B cell (primary cell): ENCODE data around the gene TMED7. TPM values are rescaled to one million over a fixed set of nuclear protein-coding genes. Genes with fewer than 3 reads are reported as not detected.
A peak's percentile ranks its signal among the peaks of the same experiment; 100 is the strongest.

Source experiments
- ATAC-seq: fragments of 200-7000 bp; cut with Tn5 transposase; one replicate; pipeline ENCODE4 v1.10.0; 2021; ENCODE audit warnings: low read depth, mild to moderate bottlenecking, moderate number of reproducible peaks, moderate library complexity
- CTCF ChIA-PET: fragments of 350-600 bp; sonication (Branson Sonifier 250); formaldehyde crosslinking; loops from one replicate; lab custom pipeline; 2021; ENCODE audit warnings: antibody characterized with exemption, inconsistent platforms; lab: Charles Lee
- POLR2A ChIA-PET: fragments of 350-600 bp; sonication (Branson Sonifier 250); formaldehyde crosslinking; loops from one replicate; lab custom pipeline; 2021; ENCODE audit warnings: antibody characterized with exemption; lab: Charles Lee
- DNase-seq: peaks from one replicate; pipeline ENCODE4 v3.0.0; 2013
- H2AFZ ChIP-seq: 2 replicates; pipeline ENCODE4 v1.6.1; 2012; ENCODE audit warnings: mild to moderate bottlenecking, low read depth, low read length; ENCODE audit not compliant: insufficient read depth, poor library complexity, severe bottlenecking
- H3K27ac ChIP-seq, 2 donors: 1 replicate in 1 of 2; 2 replicates in 1 of 2; pipeline ENCODE4 v1.5.1; 2012 to 2013; ENCODE audit warnings: low read length in 2 of 2, mild to moderate bottlenecking in 2 of 2, moderate library complexity in 1 of 2
- H3K27me3 ChIP-seq, 4 experiments: fragments of 200-600 bp in 1 of 4; sonication (generic) in 1 of 4; replicated peaks in 1 of 4; 1 replicate in 2 of 4; 2 replicates in 2 of 4; pipeline versions ENCODE4 v1.6.1 to v1.7.0; 2013 to 2016; ENCODE audit warnings: low read length in 3 of 4, mild to moderate bottlenecking in 2 of 4, mixed read lengths in 1 of 4, moderate library complexity in 1 of 4; ENCODE audit not compliant: insufficient read depth in 4 of 4, control insufficient read depth in 3 of 4; ENCODE audit errors: control extremely low read depth in 1 of 4
- H3K36me3 ChIP-seq, 2 experiments: replicated peaks in 1 of 2; 1 replicate in 1 of 2; 2 replicates in 1 of 2; pipeline versions ENCODE4 v1.6.1 to v1.7.1; 2013; ENCODE audit warnings: low read length in 1 of 2; ENCODE audit not compliant: insufficient read depth in 2 of 2, control insufficient read depth in 1 of 2; ENCODE audit errors: control extremely low read depth in 1 of 2, extremely low read depth in 1 of 2
- H3K4me1 ChIP-seq, 2 donors: fragments of 200-600 bp in 1 of 2; sonication (generic) in 1 of 2; 1 replicate in 1 of 2; 2 replicates in 1 of 2; pipeline versions ENCODE4 v1.5.1 to v1.6.1; 2013 to 2017; ENCODE audit warnings: low read length in 2 of 2; ENCODE audit not compliant: control insufficient read depth in 2 of 2, insufficient read depth in 2 of 2
- H3K4me2 ChIP-seq: replicated peaks from 2 replicates; pipeline ENCODE3; 2012; ENCODE audit warnings: mild to moderate bottlenecking, low read depth, low read length; ENCODE audit not compliant: poor library complexity, severe bottlenecking
- H3K4me3 ChIP-seq, 5 experiments: fragments of 200-600 bp in 1 of 5; sonication (generic) in 1 of 5; 1 replicate in 3 of 5; 2 replicates in 2 of 5; pipeline versions ENCODE4 v1.5.1 to v1.7.0; 2011 to 2016; ENCODE audit warnings: low read length in 4 of 5, mild to moderate bottlenecking in 4 of 5, low read depth in 2 of 5, control low read depth in 1 of 5, moderate library complexity in 1 of 5; ENCODE audit not compliant: insufficient read depth in 1 of 5; ENCODE audit errors: control extremely low read depth in 1 of 5, extremely low read depth in 1 of 5
- H3K79me2 ChIP-seq: fragments of 200-600 bp; sonication (generic); one replicate; pipeline ENCODE4 v1.6.0; 2016; ENCODE audit warnings: low read length; ENCODE audit not compliant: control insufficient read depth, insufficient read depth
- H3K9ac ChIP-seq: fragments of 200-600 bp; sonication (generic); 2 replicates; pipeline ENCODE4 v1.6.1; 2017; ENCODE audit warnings: mild to moderate bottlenecking, low read length, moderate library complexity
- H3K9me3 ChIP-seq, 3 donors: one replicate each; pipeline versions ENCODE4 v1.6.1 to v1.7.1; 2013; ENCODE audit warnings: low read length in 2 of 3; ENCODE audit not compliant: control insufficient read depth in 2 of 3, insufficient read depth in 1 of 3; ENCODE audit errors: control extremely low read depth in 1 of 3
- H4K20me1 ChIP-seq: 2 replicates; pipeline ENCODE4 v1.6.0; 2012; ENCODE audit warnings: mild to moderate bottlenecking, low read length; ENCODE audit not compliant: insufficient read depth, control insufficient read depth, poor library complexity, severe bottlenecking
- H3K27ac Mint-ChIP-seq: one replicate; pipeline ENCODE4 v1.8.0; 2021; ENCODE audit warnings: mixed read lengths
- H3K27me3 Mint-ChIP-seq: one replicate; pipeline ENCODE4 v1.8.0; 2021; ENCODE audit warnings: mixed read lengths
- H3K4me1 Mint-ChIP-seq: one replicate; pipeline ENCODE4 v1.8.0; 2021; ENCODE audit warnings: mixed read lengths
- H3K4me3 Mint-ChIP-seq: one replicate; pipeline ENCODE4 v1.8.0; 2021; ENCODE audit warnings: mixed read lengths
- H3K9me3 Mint-ChIP-seq: one replicate; pipeline ENCODE4 v1.8.0; 2022; ENCODE audit warnings: mixed read lengths; ENCODE audit not compliant: insufficient read depth
- EZH2 ChIP-seq: IDR thresholded peaks from 2 replicates; pipeline ENCODE4 v1.6.1; 2012; ENCODE audit warnings: borderline replicate concordance, low read depth, mild to moderate bottlenecking, moderate library complexity, low read length; ENCODE audit not compliant: insufficient read depth, poor library complexity, severe bottlenecking
- WGBS: methylation state at CpG from one replicate; pipeline ENCODE4 v1.1.5; 2013; ENCODE audit warnings: missing lambda C conversion rate; ENCODE audit not compliant: insufficient coverage; 5-methylcytosine and 5-hydroxymethylcytosine counted together
- intact Hi-C: fragments of 100-400 bp; cut with micrococcal nuclease; formaldehyde crosslinking; loops from one replicate; pipeline ENCODE4 v1.10.0; 2022
- polyA plus RNA-seq: library from polyadenylated mRNA; depleted of rRNA; stranded (reverse); fragments of >200 nt; gene quantifications from 2 replicates; pipeline ENCODE4 v1.2.3, GENCODE V29; 2012
- total RNA-seq, 2 donors: library from RNA; stranded (reverse); fragments of 120-200 nt in 1 of 2; gene quantifications; 1 replicate in 1 of 2; 2 replicates in 1 of 2; pipeline versions ENCODE4 v1.2.3 to v1.2.4, GENCODE V29; 2013 to 2022
- TF ChIP-seq, protein P1 (sequence below): fragments of 200-600 bp; IDR thresholded peaks from one replicate; pipeline ENCODE4 v1.8.0; 2022; ENCODE audit warnings: antibody characterized with exemption, mild to moderate bottlenecking

TMED7 gene
- total and polyA plus RNA-seq, 2 donors (not counting 1 experiment from before 2014, with no cell fraction given) = 17.3 to 40.4 TPM

DNA sequence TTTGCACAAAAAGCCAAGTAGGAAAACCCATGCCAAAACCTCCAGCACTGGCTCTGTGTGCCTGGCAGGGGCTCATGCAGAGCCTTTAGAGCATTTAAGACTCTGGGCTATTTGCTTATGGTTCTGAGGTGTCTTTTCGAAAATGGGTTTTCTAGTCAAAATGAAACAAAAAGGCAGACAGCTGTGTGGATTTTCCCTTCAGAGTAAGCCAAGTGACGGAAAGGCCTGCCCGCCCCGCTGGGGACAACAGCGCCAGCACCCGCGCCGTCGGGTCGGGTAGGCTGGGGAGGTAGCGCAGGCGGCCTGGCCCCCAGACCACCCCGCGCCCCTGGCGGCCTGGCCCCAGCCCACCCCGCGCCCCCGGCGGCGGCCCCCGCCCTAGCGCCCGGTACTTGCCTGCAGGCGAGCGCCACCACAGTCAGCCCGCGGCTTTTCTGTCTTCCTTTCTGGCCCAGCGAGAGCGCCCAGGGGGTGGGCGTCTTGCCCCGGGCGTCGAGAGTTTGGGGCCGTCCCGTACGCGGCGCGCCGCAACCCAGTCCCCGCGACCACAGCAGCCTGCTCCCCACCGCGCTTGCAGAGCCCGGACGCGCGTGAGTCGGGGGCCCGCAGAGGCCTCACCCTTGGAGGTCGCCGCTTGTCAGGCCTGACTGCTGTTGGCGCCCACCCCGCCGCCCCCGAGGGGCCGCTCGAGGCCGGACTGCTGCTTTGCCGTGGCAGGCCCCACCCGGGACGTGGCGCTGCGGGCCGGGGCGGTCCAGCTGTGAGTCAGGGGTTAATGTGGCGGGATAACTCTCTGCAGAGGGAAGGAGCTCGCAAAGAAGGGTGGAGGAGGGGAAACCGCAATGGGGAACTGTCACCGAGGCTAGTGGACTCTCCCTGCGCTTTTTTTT lies 23.9 kb downstream of the TMED7 start, which contains the start of gene TICAM2:
TICAM2 (minus strand) TSS at position 779 of the 890 bp plus-strand sequence. CDS start 21,223 bp downstream, outside the sequence.
- Histone ChIP-seq H3K27me3 (no peaks in the 10 kb centered on the region), H4K20me1 (no peaks in the 10 kb centered on the region), H3K9me3 (no peaks in the 10 kb centered on the region), H3K27ac (peak within 1 kb of the TSS; percentile 71 to 91), H3K36me3 (no peaks in the 10 kb centered on the region), H3K9ac (peak within 1 kb of the TSS; percentile 81), H3K4me3 (peak within 1 kb of the TSS; percentile 51 to 87 (median 82)), H2AFZ (peak within 1 kb of the TSS; percentile 83), H3K4me2 (peak within 1 kb of the TSS; percentile 86), H3K4me1 (peaks cover 38% of the 10 kb centered on the region in 2 donors), H3K79me2 (peaks cover 24% of the 10 kb centered on the region)
- ChIA-PET POLR2A (interaction anchor here (0.7 to 1.0 kb wide), 3 partner anchors 26 to 305 kb away, joined by 3 to 8 read pairs (median 3); partner anchors contain the start of genes CCDC112 and FEM1C), CTCF (interaction anchor here (0.7 to 1.8 kb wide), 8 partner anchors 14 to 297 kb away, joined by 3 to 5 read pairs (median 4); partner anchors contain the start of genes AP3S1 and ATG12)
- ATAC-seq = peak; percentile 80
- WGBS = under 1% methylated on average over 71 of the region's 71 CpGs
- TF ChIP-seq, protein P1, sequence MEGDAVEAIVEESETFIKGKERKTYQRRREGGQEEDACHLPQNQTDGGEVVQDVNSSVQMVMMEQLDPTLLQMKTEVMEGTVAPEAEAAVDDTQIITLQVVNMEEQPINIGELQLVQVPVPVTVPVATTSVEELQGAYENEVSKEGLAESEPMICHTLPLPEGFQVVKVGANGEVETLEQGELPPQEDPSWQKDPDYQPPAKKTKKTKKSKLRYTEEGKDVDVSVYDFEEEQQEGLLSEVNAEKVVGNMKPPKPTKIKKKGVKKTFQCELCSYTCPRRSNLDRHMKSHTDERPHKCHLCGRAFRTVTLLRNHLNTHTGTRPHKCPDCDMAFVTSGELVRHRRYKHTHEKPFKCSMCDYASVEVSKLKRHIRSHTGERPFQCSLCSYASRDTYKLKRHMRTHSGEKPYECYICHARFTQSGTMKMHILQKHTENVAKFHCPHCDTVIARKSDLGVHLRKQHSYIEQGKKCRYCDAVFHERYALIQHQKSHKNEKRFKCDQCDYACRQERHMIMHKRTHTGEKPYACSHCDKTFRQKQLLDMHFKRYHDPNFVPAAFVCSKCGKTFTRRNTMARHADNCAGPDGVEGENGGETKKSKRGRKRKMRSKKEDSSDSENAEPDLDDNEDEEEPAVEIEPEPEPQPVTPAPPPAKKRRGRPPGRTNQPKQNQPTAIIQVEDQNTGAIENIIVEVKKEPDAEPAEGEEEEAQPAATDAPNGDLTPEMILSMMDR = peak; percentile 54
- no peak for TF ChIP-seq EZH2
- peak within 1 kb of the TSS; percentile 94 for H3K4me3 Mint-ChIP-seq
- no peaks in the 10 kb centered on the region for H3K9me3 Mint-ChIP-seq
- H3K27ac Mint-ChIP-seq = peak within 1 kb of the TSS; percentile 98
- intact Hi-C loops = loop anchor here (1.0 to 2.0 kb wide), 3 partner anchors 24 to 239 kb away; partner anchors contain the start of genes AP3S1, ATG12, FEM1C and TMED7
- peaks cover 43% of the 10 kb centered on the region for H3K4me1 Mint-ChIP-seq
- DNase-seq = peak; percentile 86
- H3K27me3 Mint-ChIP-seq = no peaks in the 10 kb centered on the region
